CD4-positive, alpha-beta T cell treated with Interleukin-4 for 1 hour (primary cell): ENCODE data around the gene RBPJ.
A peak's percentile ranks its signal among the peaks of the same experiment; 100 is the strongest.
"Not testable (repeated sequence)": the region's sequence is repeated elsewhere in the genome, so short reads cannot be mapped to it uniquely, and the experiment has no call there.

Source experiments
- DNase-seq, 2 donors: peaks; one replicate each; pipeline ENCODE4 v3.0.0-alpha.2; 2020 to 2022

The RBPJ gene

DNA sequence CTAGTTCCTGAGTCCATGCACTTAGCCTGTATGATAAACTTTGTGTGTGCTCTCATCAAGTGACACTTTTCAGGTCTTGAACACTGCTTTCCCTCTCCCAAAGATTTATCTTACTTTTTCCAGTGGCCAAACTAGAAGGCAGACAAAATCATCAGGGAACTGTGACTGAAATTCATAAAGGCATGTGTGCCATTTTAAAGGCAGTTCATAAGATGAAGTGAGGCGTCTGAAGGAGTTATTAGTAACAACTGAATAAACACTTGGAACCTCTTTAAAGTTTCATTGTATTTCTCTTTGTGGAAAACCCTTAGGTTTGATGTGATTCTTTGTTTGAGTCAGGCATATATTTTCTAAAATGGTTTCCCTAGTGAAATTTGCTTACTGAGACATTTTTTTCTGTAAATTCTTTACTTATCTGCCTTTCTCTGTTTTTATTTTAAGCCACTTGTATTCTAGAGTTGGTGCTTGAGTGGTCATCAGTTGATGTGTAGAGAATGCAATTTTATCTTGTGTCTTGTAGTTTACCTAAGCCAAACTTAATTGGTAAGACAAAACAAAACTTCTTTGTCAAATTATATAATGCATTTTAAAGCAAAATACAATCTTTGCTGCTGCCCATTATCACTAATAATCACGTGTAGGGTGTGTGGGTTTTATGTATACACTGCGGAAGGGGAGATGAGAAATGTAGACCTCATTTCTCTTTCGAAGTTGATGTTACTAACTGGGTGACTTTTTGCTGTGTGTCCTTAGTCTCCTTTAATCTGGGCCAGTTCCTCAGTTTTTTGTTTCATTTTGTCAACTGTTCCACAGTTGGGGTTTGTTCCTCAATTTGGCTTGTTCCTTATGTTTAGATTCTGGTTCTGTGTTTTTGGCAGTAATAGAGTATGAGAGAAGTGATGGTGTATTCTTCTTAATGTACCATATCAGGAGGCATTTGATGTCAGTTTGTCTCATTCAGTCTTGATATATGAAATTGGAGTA is 56.8 kb downstream of the RBPJ start:
- no peak for DNase-seq

DNA sequence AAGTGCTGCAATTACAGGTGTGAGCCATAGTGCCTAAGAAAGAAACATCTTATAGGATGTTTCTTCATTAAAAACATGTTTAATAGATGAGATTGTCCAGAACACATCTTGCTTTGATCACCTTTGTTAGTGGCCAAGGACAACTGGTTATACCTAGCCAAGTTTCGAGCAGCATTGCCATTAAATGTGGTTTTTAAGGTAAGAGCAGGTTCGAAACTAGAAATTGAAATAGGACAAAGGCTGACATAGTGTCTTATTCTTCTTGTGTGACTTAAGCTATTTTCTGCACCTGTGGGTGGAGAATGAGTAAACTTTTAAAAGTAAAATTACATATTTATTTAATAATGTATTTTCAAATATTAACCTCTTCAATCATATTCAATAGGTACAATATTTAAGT is 59.0 kb downstream of the RBPJ start:
- DNase-seq, result no peak

GRCh38 chr4:26380740-26381139 is 59.9 kb downstream of the RBPJ start:
- DNase-seq, result no peak

DNA sequence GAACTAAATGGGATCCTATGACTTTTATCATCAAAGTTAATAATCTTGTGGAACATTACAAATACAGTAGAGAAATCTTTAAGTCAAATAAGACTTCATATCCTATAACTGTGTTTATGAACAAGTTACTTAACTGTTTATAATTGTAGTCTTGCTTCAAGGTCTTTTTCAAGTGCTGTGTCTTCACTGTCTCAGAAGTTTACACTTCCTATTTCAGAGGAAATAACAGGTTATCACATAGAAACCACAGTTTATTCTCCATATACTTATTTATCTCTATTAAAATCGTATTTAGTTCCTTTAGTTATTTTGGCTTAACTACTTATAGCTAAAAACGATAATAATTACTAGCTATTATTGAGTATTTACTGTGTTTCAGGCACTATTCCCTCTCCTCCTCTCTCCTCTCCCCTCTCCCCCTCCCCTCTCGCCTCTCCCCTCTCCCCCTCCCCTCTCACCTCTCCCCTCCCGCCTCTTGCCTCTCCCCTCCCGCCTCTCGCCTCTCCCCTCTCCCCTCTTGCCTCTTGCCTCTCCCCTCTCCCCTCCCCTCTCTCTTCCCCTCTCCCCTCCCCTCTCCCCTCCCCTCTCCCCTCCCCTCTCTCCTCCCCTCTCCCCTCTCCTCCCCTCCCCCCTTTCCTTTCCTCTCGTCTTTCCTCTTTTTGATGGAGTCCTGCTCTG is 63.7 kb downstream of the RBPJ start:
- DNase-seq, result no peak

- DNase-seq, result no peak
Observed at GRCh38 chr4:26385690-26386089, 64.9 kb downstream of the RBPJ start.

DNA sequence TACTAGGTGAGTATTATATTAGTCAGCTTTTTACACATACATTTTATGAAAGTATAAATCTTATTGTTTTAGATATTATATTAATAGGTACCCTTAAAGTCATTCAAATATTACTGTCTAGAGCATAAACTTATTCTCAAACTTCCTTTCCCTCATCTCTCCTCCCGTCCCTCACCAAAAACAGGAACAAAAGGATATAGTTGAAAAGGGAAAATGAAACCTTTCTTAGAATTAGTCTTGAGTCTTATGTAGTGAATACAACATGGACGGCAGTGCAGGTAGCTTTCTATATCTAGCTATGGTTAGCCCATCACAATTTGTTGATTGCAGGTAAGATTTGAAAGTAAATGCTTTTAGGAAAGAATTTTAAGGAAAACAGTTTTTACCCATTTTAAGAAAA is 65.6 kb downstream of the RBPJ start:
- DNase-seq, result no peak

DNA sequence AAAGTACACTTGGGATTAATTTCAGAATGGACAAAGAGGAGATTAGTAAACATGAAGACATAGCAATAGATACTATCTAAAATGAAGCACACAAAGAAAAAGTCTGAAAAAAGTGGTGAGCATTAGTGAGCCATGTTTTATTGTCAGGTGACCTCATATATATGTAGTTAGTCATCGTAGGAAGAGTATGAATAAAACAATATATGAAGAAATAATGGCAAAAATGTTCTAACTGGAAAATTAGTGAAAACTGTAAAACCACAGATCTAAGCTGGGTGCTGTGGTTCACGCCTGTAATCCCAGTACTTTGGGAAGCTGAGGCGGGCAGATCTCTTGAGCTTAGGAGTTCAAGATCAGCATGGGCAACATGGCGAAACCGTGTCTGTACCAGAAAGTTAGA is 67.9 kb downstream of the RBPJ start:
- DNase-seq, result no peak

GRCh38 chr4:26397086-26397485 is 76.3 kb downstream of the RBPJ start:
- DNase-seq, result no peak

- DNase-seq, result no peak
Observed at GRCh38 chr4:26400132-26400531, 79.3 kb downstream of the RBPJ start.

DNA sequence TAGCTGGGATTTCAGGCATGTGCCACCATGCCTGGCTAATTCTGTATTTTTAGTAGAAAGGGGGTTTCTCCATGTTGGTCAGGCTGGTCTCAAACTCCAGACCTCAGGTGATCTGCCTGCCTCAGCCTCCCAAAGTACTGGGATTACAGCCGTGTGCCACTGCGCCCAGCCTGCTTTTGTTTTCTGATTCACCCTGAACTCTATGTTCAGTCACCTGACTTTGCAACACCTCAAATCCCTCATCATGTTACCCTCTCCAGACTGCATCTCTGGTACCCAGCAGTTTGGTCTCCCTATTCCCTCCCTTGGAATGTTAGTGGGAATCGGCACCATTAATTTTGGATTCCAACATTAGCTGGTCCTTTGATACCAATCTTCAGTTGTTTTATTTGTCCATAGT is 81.2 kb downstream of the RBPJ start:
- DNase-seq, result not testable (repeated sequence)

DNA sequence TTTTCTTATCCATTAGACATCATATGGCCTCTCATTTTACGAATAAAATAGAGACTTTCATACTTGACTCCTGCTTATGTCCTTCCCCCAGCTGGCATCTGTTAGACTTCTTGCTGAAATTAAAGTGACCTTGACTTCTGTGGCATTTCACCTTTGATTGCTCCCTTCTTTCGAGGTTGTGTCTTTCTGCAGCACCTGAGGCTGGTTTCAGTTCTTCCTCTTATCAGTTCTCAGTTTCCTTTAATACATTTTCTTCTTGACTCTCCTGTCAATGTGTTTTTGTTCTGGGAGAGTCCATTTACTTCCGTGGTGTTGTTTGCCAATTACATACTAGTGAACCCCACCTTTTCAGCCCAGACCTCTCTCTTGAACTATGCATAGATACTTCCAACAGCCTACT is 81.6 kb downstream of the RBPJ start:
- DNase-seq, result no peak

DNA sequence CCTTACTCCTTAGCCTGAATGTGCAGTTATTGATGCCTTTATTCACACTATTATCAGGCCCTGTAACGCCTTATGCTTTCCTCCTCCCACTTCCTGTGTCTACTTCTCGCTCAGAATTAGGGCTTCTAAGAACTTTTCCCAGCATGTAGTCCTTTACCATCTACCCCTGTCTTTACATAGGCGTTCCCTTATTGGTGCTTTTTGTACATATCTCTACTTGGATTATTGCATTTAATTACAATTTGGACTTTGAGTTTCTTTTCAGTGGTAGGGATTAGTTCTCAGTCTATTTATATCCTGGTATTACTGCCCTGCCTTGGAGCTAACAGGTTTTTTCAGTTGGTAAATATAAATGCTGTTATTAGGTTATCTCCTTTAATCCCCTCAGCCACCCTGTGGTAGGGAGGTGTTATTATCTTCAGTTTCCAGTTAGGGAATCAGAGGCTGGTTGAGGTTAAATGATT is 84.0 kb downstream of the RBPJ start:
- no peak for DNase-seq

GRCh38 chr4:26406346-26406975 is 85.6 kb downstream of the RBPJ start:
- no peak for DNase-seq

GRCh38 chr4:26407476-26407875 is 86.7 kb downstream of the RBPJ start:
- no peak for DNase-seq

- DNase-seq, result peak in 1 of 2 donors; percentile 70
Observed at GRCh38 chr4:26410385-26411293, 89.8 kb downstream of the RBPJ start.

GRCh38 chr4:26412381-26413372 is 91.9 kb downstream of the RBPJ start:
- no peak for DNase-seq

DNA sequence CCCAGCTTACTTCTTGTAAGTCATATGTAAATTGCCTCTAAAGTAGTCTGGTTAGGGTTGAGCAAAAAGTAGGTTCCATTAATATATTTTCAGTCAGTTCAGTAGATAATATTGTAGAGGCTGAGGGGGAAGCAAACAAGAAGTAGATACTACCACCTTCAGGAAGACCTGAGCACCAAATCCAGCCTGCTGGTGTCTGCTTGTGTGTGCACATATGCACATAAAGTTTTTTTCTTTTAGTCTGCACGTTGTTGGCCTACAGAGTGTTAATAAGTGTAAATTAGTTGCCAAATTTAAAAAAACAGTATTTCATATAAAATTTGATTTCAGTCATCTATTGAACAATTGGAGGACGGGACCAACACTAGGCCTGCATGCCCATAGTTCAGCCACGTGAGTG is 92.8 kb downstream of the RBPJ start:
- DNase-seq, result no peak

DNA sequence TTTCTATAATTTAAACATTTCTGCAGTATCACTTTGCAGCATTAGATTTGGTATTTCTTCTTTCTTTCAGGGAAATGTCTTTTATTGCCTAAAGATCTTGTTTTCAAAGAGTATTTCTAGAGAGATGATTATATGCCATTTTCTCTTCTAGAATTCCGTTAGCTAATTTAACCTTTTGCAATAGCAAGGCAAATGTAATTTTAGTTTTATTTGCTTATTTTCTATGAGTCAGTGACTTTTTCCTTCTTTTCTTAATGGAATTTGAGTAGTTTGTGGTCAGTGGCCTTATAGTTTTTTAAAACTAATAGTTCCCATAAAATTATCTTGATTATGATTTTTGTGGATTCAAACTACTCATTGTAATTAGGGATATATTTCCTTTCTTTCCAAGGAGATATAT is 97.3 kb downstream of the RBPJ start:
- no peak for DNase-seq

DNA sequence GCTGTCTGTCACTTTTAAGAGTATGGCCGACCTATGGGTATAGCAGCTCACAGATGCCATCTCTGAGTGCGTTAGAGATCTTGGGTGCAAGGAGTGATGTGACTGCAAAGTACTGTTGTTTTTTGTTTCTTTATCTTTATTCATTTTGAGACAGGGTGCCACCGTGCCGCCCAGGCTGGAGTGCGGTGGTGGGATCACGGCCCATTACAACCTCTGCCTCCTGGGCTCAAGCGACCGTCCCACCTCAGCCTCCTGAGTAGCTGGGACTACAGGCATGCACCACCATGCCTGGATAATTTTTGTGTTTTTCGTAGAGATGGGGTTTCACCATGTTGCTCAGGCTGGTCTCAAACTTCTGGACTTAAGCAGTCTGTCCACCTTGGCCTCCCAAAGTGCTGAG is 98.0 kb downstream of the RBPJ start:
- DNase-seq, result no peak

DNA sequence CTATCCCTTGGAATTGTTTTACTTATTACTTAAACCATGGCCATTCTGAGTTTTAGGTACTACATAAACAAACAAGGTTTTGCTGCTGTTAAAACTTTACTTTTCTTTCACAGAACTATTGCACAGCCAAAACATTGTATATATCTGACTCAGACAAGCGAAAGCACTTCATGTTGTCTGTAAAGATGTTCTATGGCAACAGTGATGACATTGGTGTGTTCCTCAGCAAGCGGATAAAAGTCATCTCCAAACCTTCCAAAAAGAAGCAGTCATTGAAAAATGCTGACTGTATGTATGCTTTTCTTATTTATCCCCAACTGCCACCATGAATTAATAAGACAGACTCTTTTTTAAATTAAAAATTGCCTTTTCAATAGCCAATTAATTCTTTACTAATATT is 99.6 kb downstream of the RBPJ start:
- DNase-seq, result no peak

DNA sequence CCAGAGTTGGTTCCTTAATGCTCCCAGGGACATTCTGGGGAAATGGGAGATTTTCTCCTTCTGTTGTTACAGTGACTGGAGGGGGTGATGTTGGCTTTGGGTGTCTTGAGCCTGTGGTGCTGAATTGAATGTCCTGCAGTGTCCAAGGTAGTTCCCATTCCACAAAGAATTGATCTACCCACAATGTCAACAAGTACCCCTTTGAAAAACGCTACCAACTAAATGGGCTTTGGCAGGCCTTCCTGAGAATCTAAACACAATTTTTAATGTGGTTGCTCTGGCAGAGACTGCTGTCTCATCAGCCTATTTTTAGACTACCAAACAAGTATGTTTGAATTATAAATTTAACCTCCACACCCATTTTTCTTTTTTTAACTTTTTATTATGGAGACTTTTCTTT is 100.1 kb downstream of the RBPJ start:
- no peak for DNase-seq
